Activated naive CD8-positive, alpha-beta T cell (primary cell): ENCODE measurements around the gene MARK3.
A peak's percentile ranks its signal among the peaks of the same experiment; 100 is the strongest.
"Not testable (repeated sequence)": the region's sequence is repeated elsewhere in the genome, so short reads cannot be mapped to it uniquely, and the experiment has no call there.

Experiments used
- H3K27ac Mint-ChIP-seq: one replicate; pipeline ENCODE4 v1.8.0; 2021; ENCODE audit warnings: mixed read lengths
- H3K27me3 Mint-ChIP-seq: one replicate; pipeline ENCODE4 v1.8.0; 2021; ENCODE audit warnings: mixed read lengths
- H3K36me3 Mint-ChIP-seq: one replicate; pipeline ENCODE4 v1.8.0; 2021; ENCODE audit warnings: mixed read lengths
- H3K4me1 Mint-ChIP-seq: one replicate; pipeline ENCODE4 v1.8.0; 2021; ENCODE audit warnings: low read depth, mixed read lengths
- H3K4me3 Mint-ChIP-seq: one replicate; pipeline ENCODE4 v1.8.0; 2021; ENCODE audit warnings: mild to moderate bottlenecking, mixed read lengths
- H3K9me3 Mint-ChIP-seq: one replicate; pipeline ENCODE4 v1.8.0; 2021; ENCODE audit warnings: low read depth, mixed read lengths

MARK3 gene

GRCh38 chr14:103520657-103521437 is 135.6 kb downstream of the MARK3 start:
- no peaks in the 10 kb centered on the region for H3K9me3 Mint-ChIP-seq
- no peaks in the 10 kb centered on the region for H3K36me3 Mint-ChIP-seq
- H3K4me3 Mint-ChIP-seq, result peak overlapping the region; percentile 13
- no peak overlapping the region for H3K27ac Mint-ChIP-seq
- H3K4me1 Mint-ChIP-seq, result peaks cover 9% of the 10 kb centered on the region
- no peaks in the 10 kb centered on the region for H3K27me3 Mint-ChIP-seq

- no peaks in the 10 kb centered on the region for H3K9me3 Mint-ChIP-seq
- H3K27ac Mint-ChIP-seq, result no peak overlapping the region
- H3K27me3 Mint-ChIP-seq, result no peaks in the 10 kb centered on the region
- no peaks in the 10 kb centered on the region for H3K36me3 Mint-ChIP-seq
- H3K4me3 Mint-ChIP-seq, result no peak overlapping the region
- peaks cover 9% of the 10 kb centered on the region for H3K4me1 Mint-ChIP-seq
These were observed 136.3 kb downstream of the MARK3 start for GRCh38 chr14:103521438-103521950.

DNA sequence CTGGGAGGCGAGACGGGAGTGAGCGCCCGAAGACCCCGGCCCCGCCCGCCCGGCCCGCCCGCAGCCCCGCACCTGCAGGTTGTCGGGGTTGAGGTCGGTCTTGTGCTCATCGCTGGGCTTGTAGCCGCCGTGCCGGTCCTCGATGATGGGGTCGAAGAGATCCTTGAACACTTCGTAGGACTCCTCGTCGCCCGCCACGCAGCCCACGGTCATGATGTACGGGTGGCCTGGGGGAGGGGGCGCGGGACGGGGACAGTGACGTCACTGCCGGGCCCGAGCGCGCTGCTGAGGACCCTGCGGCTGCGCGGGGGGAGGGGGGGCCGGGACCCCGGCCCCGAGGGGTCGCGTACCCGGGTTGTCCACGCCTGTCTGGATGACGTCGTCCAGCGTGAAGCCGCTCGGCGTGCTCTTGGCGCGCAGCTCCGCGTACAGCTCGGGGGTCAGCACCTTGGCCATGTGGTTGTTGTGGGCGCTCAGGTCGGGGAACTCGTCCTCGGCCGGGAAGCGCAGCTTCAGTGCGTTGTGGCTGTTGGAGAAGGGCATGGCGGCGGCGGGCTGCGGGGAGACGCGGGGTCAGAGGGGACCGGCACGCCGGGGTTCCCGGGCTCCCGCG is 136.8 kb downstream of the MARK3 start:
- no peaks in the 10 kb centered on the region for H3K9me3 Mint-ChIP-seq
- H3K4me3 Mint-ChIP-seq, result peak overlapping the region; percentile 49
- H3K27ac Mint-ChIP-seq, result no peak overlapping the region
- no peaks in the 10 kb centered on the region for H3K27me3 Mint-ChIP-seq
- H3K36me3 Mint-ChIP-seq, result no peaks in the 10 kb centered on the region
- H3K4me1 Mint-ChIP-seq, result peaks cover 10% of the 10 kb centered on the region

DNA sequence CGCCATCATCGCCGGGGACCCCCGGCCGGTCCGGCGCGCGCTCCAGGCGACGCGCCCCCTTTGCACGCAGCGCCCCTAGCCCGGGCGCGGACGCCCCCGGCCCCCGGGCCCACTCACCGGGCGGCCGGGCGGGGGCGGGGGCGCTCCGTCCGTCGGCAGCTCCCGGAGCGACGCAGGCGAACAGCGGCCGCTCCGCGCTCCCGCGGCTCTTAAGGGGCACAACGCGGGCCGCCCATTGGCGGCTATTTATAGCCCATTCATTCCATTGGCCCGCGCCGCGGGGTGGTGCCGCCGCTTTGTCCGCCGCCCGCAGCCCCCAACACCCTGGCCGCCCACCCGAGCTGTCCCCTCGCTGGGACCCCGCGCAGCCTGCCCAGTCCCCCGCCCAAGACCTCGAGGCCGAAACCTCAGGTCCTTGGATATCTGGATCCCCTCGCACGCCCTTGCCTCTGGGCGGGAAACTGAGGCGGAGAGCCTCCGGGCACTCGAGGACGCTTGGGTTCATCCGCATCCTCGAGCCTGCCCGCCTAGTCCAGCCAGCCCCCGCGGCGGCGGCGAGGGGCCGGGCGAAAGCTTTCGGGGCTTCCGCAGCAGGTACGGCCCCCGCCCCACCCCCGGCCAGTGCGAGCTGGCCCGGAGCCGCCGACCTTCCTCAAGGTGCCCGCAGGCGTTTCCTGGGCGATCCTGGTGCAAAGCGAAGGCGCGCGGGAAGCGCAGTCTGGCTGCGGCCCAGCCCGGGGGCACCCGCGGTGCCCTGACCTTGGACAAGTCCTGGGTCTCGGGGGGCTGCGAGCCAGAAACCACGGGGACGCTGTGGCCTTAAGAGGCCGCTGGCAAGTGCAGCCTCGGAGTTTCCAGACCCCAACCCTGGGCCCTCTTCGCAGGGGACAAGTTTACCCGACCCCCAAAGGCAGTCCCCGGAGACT is 137.7 kb downstream of the MARK3 start, which contains the start of gene CKB:
TSS of gene CKB (minus strand) at position 182 of the 926 bp plus-strand sequence. CDS start 337 bp downstream, outside the sequence.
- H3K27me3 Mint-ChIP-seq, result no peaks in the 10 kb centered on the region
- no peak within 1 kb of the TSS for H3K27ac Mint-ChIP-seq
- peaks cover 16% of the 10 kb centered on the region for H3K4me1 Mint-ChIP-seq
- no peaks in the 10 kb centered on the region for H3K36me3 Mint-ChIP-seq
- H3K4me3 Mint-ChIP-seq, result peak within 1 kb of the TSS; percentile 64
- H3K9me3 Mint-ChIP-seq, result no peaks in the 10 kb centered on the region

- H3K36me3 Mint-ChIP-seq, result no peaks in the 10 kb centered on the region
- H3K4me1 Mint-ChIP-seq, result peaks cover 20% of the 10 kb centered on the region
- no peaks in the 10 kb centered on the region for H3K27me3 Mint-ChIP-seq
- no peaks in the 10 kb centered on the region for H3K9me3 Mint-ChIP-seq
- H3K4me3 Mint-ChIP-seq, result peak overlapping the region; percentile 64
- no peak overlapping the region for H3K27ac Mint-ChIP-seq
These were observed 138.3 kb downstream of the MARK3 start for GRCh38 chr14:103523575-103523954.

DNA sequence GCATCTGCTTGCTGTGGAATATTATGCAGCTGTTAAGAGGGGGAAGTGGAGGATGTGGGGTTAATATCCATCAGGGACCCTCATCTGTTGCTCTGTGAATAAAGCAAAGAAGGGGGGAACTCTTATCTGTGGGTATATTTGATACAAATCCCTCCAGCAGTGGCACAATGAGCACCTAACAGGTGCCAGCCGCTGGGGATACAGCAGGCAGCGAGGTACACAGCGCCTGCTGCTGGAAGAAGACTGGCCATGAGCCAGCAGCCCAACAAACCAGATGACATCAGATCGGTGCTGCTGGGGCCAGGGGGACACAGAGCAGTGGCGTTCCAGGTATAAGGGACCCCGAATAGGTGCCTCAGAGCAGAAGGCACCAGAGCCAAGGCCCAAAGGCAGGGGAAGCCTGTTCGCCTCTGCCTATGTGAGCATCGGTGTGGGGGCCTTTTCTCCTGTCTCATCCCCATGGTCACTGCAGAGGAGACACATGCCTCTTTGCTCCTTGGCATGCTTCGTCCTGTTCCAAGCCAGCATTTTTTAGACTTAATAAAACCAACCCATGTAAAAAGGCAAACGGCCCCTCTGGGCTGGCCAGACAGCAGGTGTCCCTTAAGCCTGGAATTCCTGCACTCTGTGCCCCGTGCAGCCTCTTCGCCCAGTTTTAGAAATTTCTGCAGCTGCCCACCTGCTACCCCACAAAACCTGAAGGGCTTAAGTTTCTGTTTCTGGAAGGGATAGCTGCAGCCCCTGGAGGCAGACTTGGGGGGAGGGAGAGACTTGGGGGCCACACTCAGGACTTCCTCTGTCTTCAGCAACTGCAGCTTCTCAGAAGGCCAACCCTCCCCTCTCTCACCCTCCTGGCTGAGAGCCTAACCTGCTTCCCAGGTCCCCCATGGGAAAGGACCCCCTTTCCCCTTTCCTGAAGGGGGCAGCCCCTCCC is 139.1 kb downstream of the MARK3 start:
- Mint-ChIP-seq H3K27me3 (no peaks in the 10 kb centered on the region), H3K27ac (no peak overlapping the region), H3K9me3 (no peaks in the 10 kb centered on the region), H3K4me3 (no peak overlapping the region), H3K4me1 (peaks cover 18% of the 10 kb centered on the region), H3K36me3 (no peaks in the 10 kb centered on the region)

GRCh38 chr14:103525430-103526246 is 140.4 kb downstream of the MARK3 start:
- not testable (repeated sequence) for H3K27ac Mint-ChIP-seq, H3K27me3 Mint-ChIP-seq, H3K36me3 Mint-ChIP-seq, H3K9me3 Mint-ChIP-seq, H3K4me3 Mint-ChIP-seq
- H3K4me1 Mint-ChIP-seq, result peaks cover 23% of the 10 kb centered on the region

DNA sequence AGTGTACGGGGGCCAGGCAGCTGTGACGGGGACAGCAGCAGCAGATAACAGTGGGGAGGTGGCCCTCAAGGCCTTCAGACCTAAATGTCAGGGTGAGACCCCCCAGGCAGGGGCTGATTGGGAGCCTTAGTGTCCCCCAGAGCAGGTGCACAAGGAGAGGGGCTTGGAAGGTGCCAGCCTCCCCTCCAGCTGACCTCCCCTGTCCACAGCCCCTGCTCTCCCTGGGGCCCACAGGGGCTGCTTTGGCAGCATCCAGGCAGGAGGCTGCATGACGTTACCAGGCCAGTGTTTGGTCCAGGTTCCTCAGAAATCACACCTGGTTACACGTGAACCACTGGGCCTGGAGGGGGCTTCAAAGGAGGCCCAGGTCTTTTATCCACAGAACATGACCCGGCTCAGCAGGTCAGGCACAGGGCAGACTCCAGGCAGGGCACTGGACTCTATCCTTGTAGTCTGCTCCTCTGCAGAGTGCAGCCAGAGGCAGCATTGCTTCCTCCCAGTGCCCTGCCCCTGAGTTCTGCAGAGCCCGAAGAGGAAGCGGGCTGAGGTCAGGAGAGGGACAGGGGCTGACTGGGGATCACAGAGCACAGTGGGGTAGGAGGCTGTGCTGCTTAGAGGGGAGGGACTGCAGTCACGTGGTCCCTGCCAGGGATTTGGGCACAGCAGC is 141.2 kb downstream of the MARK3 start:
- Mint-ChIP-seq H3K4me1 (peaks cover 28% of the 10 kb centered on the region), H3K27ac (no peak overlapping the region), H3K4me3 (no peak overlapping the region), H3K27me3 (no peaks in the 10 kb centered on the region), H3K36me3 (no peaks in the 10 kb centered on the region), H3K9me3 (no peaks in the 10 kb centered on the region)

- Mint-ChIP-seq H3K4me3 (peak overlapping the region; percentile 79), H3K27me3 (no peaks in the 10 kb centered on the region), H3K36me3 (no peaks in the 10 kb centered on the region), H3K9me3 (no peaks in the 10 kb centered on the region), H3K27ac (peak overlapping the region; percentile 72), H3K4me1 (peaks cover 31% of the 10 kb centered on the region)
These were observed 141.7 kb downstream of the MARK3 start for GRCh38 chr14:103526914-103527248.

GRCh38 chr14:103527408-103528145 is 142.4 kb downstream of the MARK3 start:
- peak overlapping the region; percentile 72 for H3K27ac Mint-ChIP-seq
- H3K4me3 Mint-ChIP-seq, result peak overlapping the region; percentile 94
- no peaks in the 10 kb centered on the region for H3K27me3 Mint-ChIP-seq
- no peaks in the 10 kb centered on the region for H3K9me3 Mint-ChIP-seq
- H3K4me1 Mint-ChIP-seq, result peaks cover 31% of the 10 kb centered on the region
- no peaks in the 10 kb centered on the region for H3K36me3 Mint-ChIP-seq

DNA sequence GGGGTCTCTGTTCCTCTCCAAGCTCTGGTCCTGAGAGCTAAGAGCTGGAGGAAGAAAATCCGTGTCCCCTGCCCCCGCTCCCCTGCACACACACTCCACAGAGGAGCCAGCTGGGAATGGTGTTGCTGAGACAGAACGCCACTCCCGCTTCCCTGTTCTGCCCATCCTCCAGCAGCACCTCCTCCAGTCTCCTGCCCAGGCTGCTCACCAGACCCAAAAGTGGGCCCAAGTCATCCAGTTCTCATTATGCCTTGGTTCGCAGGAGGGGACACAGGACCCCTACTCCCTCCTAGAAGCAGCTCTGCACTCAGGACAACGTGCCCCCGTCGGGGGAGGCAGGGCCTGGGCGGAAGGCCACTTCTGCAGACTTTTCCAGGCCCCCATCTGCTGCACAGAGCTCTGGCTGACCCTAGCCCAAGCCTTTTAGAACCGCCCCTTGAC is 143.0 kb downstream of the MARK3 start:
- Mint-ChIP-seq H3K4me1 (peaks cover 31% of the 10 kb centered on the region), H3K36me3 (no peaks in the 10 kb centered on the region), H3K9me3 (no peaks in the 10 kb centered on the region), H3K4me3 (peak overlapping the region; percentile 94), H3K27me3 (no peaks in the 10 kb centered on the region), H3K27ac (peak overlapping the region; percentile 58)

DNA sequence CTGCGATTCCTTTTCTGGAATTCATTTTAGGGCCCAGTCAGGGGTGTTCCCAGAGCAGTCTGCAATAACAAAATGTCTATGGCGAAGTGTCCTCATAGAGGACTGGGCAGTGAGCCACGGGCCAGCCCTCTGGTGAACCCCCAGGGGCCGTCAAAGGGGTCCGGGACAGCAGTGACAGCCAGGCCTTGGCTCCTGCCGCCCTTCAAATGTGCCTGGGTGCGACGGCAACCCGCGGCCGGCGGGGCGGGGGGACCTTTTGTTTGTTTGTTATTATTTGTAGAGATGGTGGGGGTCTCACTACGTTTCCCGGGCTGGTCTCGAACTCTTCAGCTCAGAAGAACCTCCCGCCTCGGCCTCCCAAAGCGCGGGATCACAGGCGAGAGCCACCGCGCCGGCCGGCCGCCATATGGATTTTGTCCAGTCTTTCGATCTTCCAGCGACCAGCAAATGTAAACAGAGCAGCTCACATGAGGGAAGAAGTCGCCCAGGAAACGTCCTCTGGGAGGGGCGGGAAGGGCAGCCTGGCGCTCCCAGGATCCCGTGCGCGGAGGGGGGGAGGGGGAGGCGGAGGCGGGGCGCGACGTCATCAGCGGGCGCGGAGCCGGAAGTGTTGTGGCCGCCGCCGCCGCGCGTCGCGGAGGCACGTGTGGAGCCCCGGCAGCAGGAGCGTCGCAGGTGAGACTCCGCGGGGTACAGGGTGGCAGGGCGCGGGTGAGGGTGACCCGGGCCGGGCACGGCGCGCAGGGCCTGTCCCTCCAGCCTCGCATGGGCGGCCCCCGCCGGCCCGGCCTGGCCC is 143.6 kb downstream of the MARK3 start, which contains the start of gene TRMT61A:
TSS of gene TRMT61A (plus strand) at position 610 of the 796 bp plus-strand sequence. CDS start 783 bp downstream, outside the sequence.
- Mint-ChIP-seq H3K27me3 (no peaks in the 10 kb centered on the region), H3K4me3 (peak within 1 kb of the TSS; percentile 94), H3K9me3 (no peaks in the 10 kb centered on the region), H3K36me3 (no peaks in the 10 kb centered on the region), H3K4me1 (peaks cover 31% of the 10 kb centered on the region), H3K27ac (peak within 1 kb of the TSS; percentile 96)
